SKM-1 (cell line): ENCODE measurements around the gene ITPR1.
"Not testable (repeated sequence)": the region's sequence is repeated elsewhere in the genome, so short reads cannot be mapped to it uniquely, and the experiment has no call there.

Experiments used
- DNase-seq: peaks from one replicate; lab custom pipeline; 2025; ENCODE audit not compliant: unreplicated experiment; lab: John Stamatoyannopoulos, UW

The ITPR1 gene

GRCh38 chr3:4493014-4493940 is at the start of gene ITPR1:
ITPR1 (plus strand) TSS chr3:4493348; CDS start chr3:4516492, 23,144 bp downstream.
- peak; percentile 97 for DNase-seq

- no peak for DNase-seq
Observed at GRCh38 chr3:4447295-4447999, 45.7 kb upstream of the ITPR1 start.

- DNase-seq = no peak
Observed at GRCh38 chr3:4448187-4448586, 45.0 kb upstream of the ITPR1 start.

GRCh38 chr3:4449043-4449805 is 43.9 kb upstream of the ITPR1 start:
- no peak for DNase-seq

GRCh38 chr3:4454142-4454541 is 39.0 kb upstream of the ITPR1 start:
- no peak for DNase-seq

- not testable (repeated sequence) for DNase-seq
Observed at GRCh38 chr3:4456780-4457179, 36.4 kb upstream of the ITPR1 start.

GRCh38 chr3:4458961-4459360 is 34.2 kb upstream of the ITPR1 start:
- no peak for DNase-seq

GRCh38 chr3:4460334-4460733 is 32.8 kb upstream of the ITPR1 start:
- no peak for DNase-seq

GRCh38 chr3:4461468-4462090 is 31.6 kb upstream of the ITPR1 start:
- DNase-seq = no peak

GRCh38 chr3:4462369-4463040 is 30.6 kb upstream of the ITPR1 start:
- peak; percentile 13 for DNase-seq

GRCh38 chr3:4464576-4464975 is 28.6 kb upstream of the ITPR1 start:
- DNase-seq = no peak

GRCh38 chr3:4466741-4467521 is 26.2 kb upstream of the ITPR1 start, which contains the start of gene SUMF1:
SUMF1 (minus strand) TSS chr3:4467269; CDS start chr3:4467245, 24 bp downstream.
- peak; percentile 63 for DNase-seq

GRCh38 chr3:4467522-4467867 is 25.7 kb upstream of the ITPR1 start:
- no peak for DNase-seq

- no peak for DNase-seq
Observed at GRCh38 chr3:4471907-4472306, 21.2 kb upstream of the ITPR1 start.

- no peak for DNase-seq
Observed at GRCh38 chr3:4472312-4472711, 20.8 kb upstream of the ITPR1 start.

GRCh38 chr3:4472766-4473165 is 20.4 kb upstream of the ITPR1 start:
- no peak for DNase-seq

GRCh38 chr3:4474683-4475490 is 18.3 kb upstream of the ITPR1 start:
- DNase-seq = peak; percentile 98

- DNase-seq = no peak
Observed at GRCh38 chr3:4475804-4476203, 17.3 kb upstream of the ITPR1 start.

- no peak for DNase-seq
Observed at GRCh38 chr3:4476496-4476895, 16.7 kb upstream of the ITPR1 start.
